HEK293 (cell line): ENCODE measurements around the gene HECA.
"Not testable (repeated sequence)": the region's sequence is repeated elsewhere in the genome, so short reads cannot be mapped to it uniquely, and the experiment has no call there.

ENCODE experiments used
- CTCF ChIA-PET: fragments of 350-600 bp; formaldehyde crosslinking; extraction: SDS; loops from one replicate; lab custom pipeline; 2021; ENCODE audit warnings: antibody characterized with exemption; lab: Yijun Ruan, JAX
- POLR2A ChIA-PET: fragments of 300-600 bp; formaldehyde crosslinking; extraction: SDS; loops from one replicate; lab custom pipeline; 2020; ENCODE audit warnings: antibody characterized with exemption, inconsistent platforms; lab: Yijun Ruan, JAX
- H3K27ac ChIP-seq: fragments of 200-500 bp; sonication (Bioruptor generic); 2 replicates; pipeline ENCODE4 v1.5.1; 2014; ENCODE audit warnings: low read depth, low read length, control low read depth, inconsistent platforms; ENCODE audit errors: extremely low read depth
- H3K36me3 ChIP-seq, 2 experiments: fragments of 200-500 bp in 1 of 2; sonication (Bioruptor generic) in 1 of 2; 1 replicate in 1 of 2; 2 replicates in 1 of 2; pipeline ENCODE4 v1.5.1; 2014 to 2017; ENCODE audit warnings: inconsistent platforms in 2 of 2, low read length in 2 of 2; ENCODE audit not compliant: control insufficient read depth in 2 of 2, insufficient read depth in 1 of 2
- H3K4me1 ChIP-seq: fragments of 200-500 bp; sonication (Bioruptor generic); 2 replicates; pipeline ENCODE4 v1.5.1; 2014; ENCODE audit warnings: mild to moderate bottlenecking, low read length, inconsistent platforms; ENCODE audit not compliant: control insufficient read depth, insufficient read depth
- H3K4me3 ChIP-seq: 2 replicates; pipeline ENCODE4 v1.5.1; 2011; ENCODE audit warnings: low read depth, mild to moderate bottlenecking, control low read depth, low read length, moderate library complexity
- H3K9me3 ChIP-seq: fragments of 200-500 bp; sonication (Bioruptor generic); 2 replicates; pipeline ENCODE4 v1.5.1; 2014; ENCODE audit warnings: low read depth, low read length, inconsistent platforms; ENCODE audit not compliant: control insufficient read depth, insufficient read depth
- GFI1B ChIP-seq: fragments of 450-650 bp; formaldehyde crosslinking; IDR thresholded peaks from 2 replicates; pipeline ENCODE4 v1.5.1; 2016; ENCODE audit warnings: missing biosample characterization, missing genetic modification characterization
- KLF1 ChIP-seq: fragments of 450-650 bp; formaldehyde crosslinking; IDR thresholded peaks from 2 replicates; pipeline ENCODE4 v1.5.1; 2016; ENCODE audit warnings: missing biosample characterization, missing genetic modification characterization
- KLF16 ChIP-seq: fragments of 450-650 bp; formaldehyde crosslinking; IDR thresholded peaks from 2 replicates; pipeline ENCODE4 v1.5.1; 2017; ENCODE audit warnings: missing biosample characterization, missing genetic modification characterization
- KLF9 ChIP-seq: fragments of 450-650 bp; formaldehyde crosslinking; IDR thresholded peaks from 2 replicates; pipeline ENCODE4 v1.5.1; 2016; ENCODE audit warnings: missing biosample characterization, missing genetic modification characterization, low read depth
- OVOL3 ChIP-seq: fragments of 450-650 bp; formaldehyde crosslinking; IDR thresholded peaks from 2 replicates; pipeline ENCODE4 v1.5.1; 2016; ENCODE audit warnings: missing biosample characterization, missing genetic modification characterization
- ZBTB20 ChIP-seq: fragments of 450-650 bp; formaldehyde crosslinking; IDR thresholded peaks from 2 replicates; pipeline ENCODE4 v1.5.1; 2016; ENCODE audit warnings: missing biosample characterization, missing genetic modification characterization
- ZNF121 ChIP-seq: fragments of 450-650 bp; formaldehyde crosslinking; IDR thresholded peaks from 2 replicates; pipeline ENCODE4 v1.5.1; 2016; ENCODE audit warnings: missing biosample characterization, missing genetic modification characterization
- ZNF133 ChIP-seq: fragments of 450-650 bp; formaldehyde crosslinking; IDR thresholded peaks from 2 replicates; pipeline ENCODE4 v1.5.1; 2016; ENCODE audit warnings: missing biosample characterization, missing genetic modification characterization
- ZNF175 ChIP-seq: fragments of 450-650 bp; formaldehyde crosslinking; IDR thresholded peaks from 2 replicates; pipeline ENCODE4 v1.5.1; 2016; ENCODE audit warnings: missing biosample characterization, missing genetic modification characterization
- ZNF23 ChIP-seq: fragments of 450-650 bp; formaldehyde crosslinking; IDR thresholded peaks from 2 replicates; pipeline ENCODE4 v1.5.1; 2016; ENCODE audit warnings: missing biosample characterization, missing genetic modification characterization, borderline replicate concordance
- ZNF24 ChIP-seq: fragments of 450-650 bp; formaldehyde crosslinking; IDR thresholded peaks from 2 replicates; pipeline ENCODE4 v1.5.1; 2016; ENCODE audit warnings: missing biosample characterization, missing genetic modification characterization
- ZNF354C ChIP-seq: fragments of 450-650 bp; formaldehyde crosslinking; IDR thresholded peaks from 2 replicates; pipeline ENCODE4 v1.5.1; 2016; ENCODE audit warnings: missing biosample characterization, missing genetic modification characterization, low read depth, borderline replicate concordance
- ZNF362 ChIP-seq: fragments of 450-650 bp; formaldehyde crosslinking; IDR thresholded peaks from 2 replicates; pipeline ENCODE4 v1.5.1; 2016; ENCODE audit warnings: missing biosample characterization, missing genetic modification characterization
- ZNF600 ChIP-seq: fragments of 450-650 bp; formaldehyde crosslinking; IDR thresholded peaks from 2 replicates; pipeline ENCODE4 v1.5.1; 2016; ENCODE audit warnings: missing biosample characterization, missing genetic modification characterization
- ZNF626 ChIP-seq: fragments of 450-650 bp; sonication (Bioruptor Pico); formaldehyde crosslinking; IDR thresholded peaks from 2 replicates; pipeline ENCODE4 v1.5.1; 2018; ENCODE audit warnings: missing biosample characterization, missing genetic modification characterization, inconsistent platforms
- ZNF645 ChIP-seq: fragments of 450-650 bp; formaldehyde crosslinking; IDR thresholded peaks from 2 replicates; pipeline ENCODE4; 2016; ENCODE audit warnings: missing biosample characterization, missing genetic modification characterization
- ZNF660 ChIP-seq: fragments of 450-650 bp; IDR thresholded peaks from 2 replicates; pipeline ENCODE4 v1.5.1; 2018; ENCODE audit warnings: missing biosample characterization, mild to moderate bottlenecking, missing genetic modification characterization
- ZNF785 ChIP-seq: fragments of 450-650 bp; formaldehyde crosslinking; IDR thresholded peaks from 2 replicates; pipeline ENCODE4 v1.5.1; 2016; ENCODE audit warnings: missing biosample characterization, missing genetic modification characterization
- ZNF843 ChIP-seq: fragments of 450-650 bp; formaldehyde crosslinking; IDR thresholded peaks from 2 replicates; pipeline ENCODE4 v1.5.1; 2016; ENCODE audit warnings: missing biosample characterization, missing genetic modification characterization
- ZXDB ChIP-seq: fragments of 450-650 bp; formaldehyde crosslinking; IDR thresholded peaks from 2 replicates; pipeline ENCODE4 v1.5.1; 2016; ENCODE audit warnings: missing biosample characterization, missing genetic modification characterization
- TF ChIP-seq, protein P1 (sequence below): fragments of 450-650 bp; formaldehyde crosslinking; IDR thresholded peaks from 2 replicates; pipeline ENCODE4 v1.5.1; 2016; ENCODE audit warnings: missing biosample characterization, missing genetic modification characterization
- TF ChIP-seq, protein P2 (sequence below): fragments of 450-650 bp; formaldehyde crosslinking; IDR thresholded peaks from 2 replicates; pipeline ENCODE4 v1.5.1; 2017; ENCODE audit warnings: missing biosample characterization, mild to moderate bottlenecking, missing genetic modification characterization, moderate library complexity
- TF ChIP-seq, protein P3 (sequence below): fragments of 450-650 bp; formaldehyde crosslinking; IDR thresholded peaks from 2 replicates; pipeline ENCODE4 v1.5.1; 2016; ENCODE audit warnings: missing biosample characterization, missing genetic modification characterization

The HECA gene

DNA sequence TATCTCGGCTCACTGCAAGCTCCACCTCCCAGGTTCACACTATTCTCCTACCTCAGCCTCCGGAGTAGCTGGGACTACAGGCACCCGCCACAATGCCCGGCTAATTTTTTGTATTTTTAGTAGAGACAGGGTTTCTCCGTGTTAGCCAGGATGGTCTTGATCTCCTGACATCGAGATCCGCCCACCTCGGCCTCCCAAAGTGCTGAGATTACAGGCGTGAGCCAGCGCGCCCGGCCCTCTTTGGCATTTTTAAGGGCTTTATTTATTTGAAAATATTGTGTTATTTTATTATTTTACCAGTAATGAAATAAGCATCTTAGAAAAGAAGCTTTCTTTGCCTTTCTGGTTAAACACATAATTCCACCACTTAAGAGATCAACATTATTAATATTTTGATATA is 6.0 kb downstream of the HECA start:
- H3K4me1 ChIP-seq = peaks cover 19% of the 10 kb centered on the region
- CTCF ChIA-PET = interaction anchor here (0.7 kb wide), 1 partner anchor 229 kb away, joined by 4 read pairs; no protein-coding TSS in a partner anchor
- POLR2A ChIA-PET, H3K27ac ChIP-seq, H3K9me3 ChIP-seq, H3K36me3 ChIP-seq, H3K4me3 ChIP-seq: not testable (repeated sequence)

GRCh38 chr6:139142262-139142661 is 7.4 kb downstream of the HECA start:
- CTCF ChIA-PET = interaction anchor here (0.5 kb wide), 1 partner anchor 51 kb away, joined by 3 read pairs; no protein-coding TSS in a partner anchor
- Histone ChIP-seq H3K9me3 (no peaks in the 10 kb centered on the region), H3K4me3 (no peak overlapping the region), H3K27ac (no peak overlapping the region), H3K4me1 (peaks cover 23% of the 10 kb centered on the region), H3K36me3 (peaks cover 0 to 8% of the 10 kb centered on the region in 2 experiments; a peak in 1 of 3 replicates)
- POLR2A ChIA-PET = interaction anchor here (0.7 kb wide), 1 partner anchor 77 kb away, joined by 5 read pairs; no protein-coding TSS in a partner anchor
- no peak for TF ChIP-seq ZNF660 (tag by site-specific recombination)
- TF ChIP-seq ZNF121 (tag by site-specific recombination) = no peak
- TF ChIP-seq ZNF23 (tag by site-specific recombination) = no peak
- TF ChIP-seq ZNF843 (tag by site-specific recombination) = no peak
- no peak for TF ChIP-seq ZNF362 (tag by site-specific recombination)
- no peak for TF ChIP-seq GFI1B
- no peak for TF ChIP-seq ZNF626
- TF ChIP-seq, protein P1, sequence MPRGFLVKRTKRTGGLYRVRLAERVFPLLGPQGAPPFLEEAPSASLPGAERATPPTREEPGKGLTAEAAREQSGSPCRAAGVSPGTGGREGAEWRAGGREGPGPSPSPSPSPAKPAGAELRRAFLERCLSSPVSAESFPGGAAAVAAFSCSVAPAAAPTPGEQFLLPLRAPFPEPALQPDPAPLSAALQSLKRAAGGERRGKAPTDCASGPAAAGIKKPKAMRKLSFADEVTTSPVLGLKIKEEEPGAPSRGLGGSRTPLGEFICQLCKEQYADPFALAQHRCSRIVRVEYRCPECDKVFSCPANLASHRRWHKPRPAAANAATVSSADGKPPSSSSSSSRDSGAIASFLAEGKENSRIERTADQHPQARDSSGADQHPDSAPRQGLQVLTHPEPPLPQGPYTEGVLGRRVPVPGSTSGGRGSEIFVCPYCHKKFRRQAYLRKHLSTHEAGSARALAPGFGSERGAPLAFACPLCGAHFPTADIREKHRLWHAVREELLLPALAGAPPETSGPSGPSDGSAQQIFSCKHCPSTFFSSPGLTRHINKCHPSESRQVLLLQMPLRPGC (tag by site-specific recombination) = no peak

- H3K36me3 ChIP-seq = peaks cover 0 to 8% of the 10 kb centered on the region in 2 experiments; a peak in 1 of 3 replicates
- peaks cover 21% of the 10 kb centered on the region for H3K4me1 ChIP-seq
- no peaks in the 10 kb centered on the region for H3K9me3 ChIP-seq
- ChIA-PET POLR2A (interaction anchor here (0.6 kb wide), 1 partner anchor 370 kb away, joined by 12 read pairs; no protein-coding TSS in a partner anchor), CTCF (interaction anchor here (0.5 kb wide), 1 partner anchor 50 kb away, joined by 3 read pairs; no protein-coding TSS in a partner anchor)
- H3K4me3 ChIP-seq = no peak overlapping the region
- H3K27ac ChIP-seq = no peak overlapping the region
- TF ChIP-seq, protein P2, sequence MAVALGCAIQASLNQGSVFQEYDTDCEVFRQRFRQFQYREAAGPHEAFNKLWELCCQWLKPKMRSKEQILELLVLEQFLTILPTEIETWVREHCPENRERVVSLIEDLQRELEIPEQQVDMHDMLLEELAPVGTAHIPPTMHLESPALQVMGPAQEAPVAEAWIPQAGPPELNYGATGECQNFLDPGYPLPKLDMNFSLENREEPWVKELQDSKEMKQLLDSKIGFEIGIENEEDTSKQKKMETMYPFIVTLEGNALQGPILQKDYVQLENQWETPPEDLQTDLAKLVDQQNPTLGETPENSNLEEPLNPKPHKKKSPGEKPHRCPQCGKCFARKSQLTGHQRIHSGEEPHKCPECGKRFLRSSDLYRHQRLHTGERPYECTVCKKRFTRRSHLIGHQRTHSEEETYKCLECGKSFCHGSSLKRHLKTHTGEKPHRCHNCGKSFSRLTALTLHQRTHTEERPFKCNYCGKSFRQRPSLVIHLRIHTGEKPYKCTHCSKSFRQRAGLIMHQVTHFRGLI (tag by site-specific recombination) = no peak
- no peak for TF ChIP-seq ZBTB20
- TF ChIP-seq ZNF785 (tag by site-specific recombination) = no peak
- TF ChIP-seq ZNF24 (tag by site-specific recombination) = no peak
- no peak for TF ChIP-seq ZNF645
- TF ChIP-seq OVOL3 = no peak
- no peak for TF ChIP-seq KLF1 (tag by site-specific recombination)
- TF ChIP-seq ZNF133 = no peak
- no peak for TF ChIP-seq KLF16 (tag by site-specific recombination)
- no peak for TF ChIP-seq ZNF600 (tag by site-specific recombination)
- no peak for TF ChIP-seq ZNF354C (tag by site-specific recombination)
- TF ChIP-seq ZNF626 = no peak
- TF ChIP-seq, protein P3, sequence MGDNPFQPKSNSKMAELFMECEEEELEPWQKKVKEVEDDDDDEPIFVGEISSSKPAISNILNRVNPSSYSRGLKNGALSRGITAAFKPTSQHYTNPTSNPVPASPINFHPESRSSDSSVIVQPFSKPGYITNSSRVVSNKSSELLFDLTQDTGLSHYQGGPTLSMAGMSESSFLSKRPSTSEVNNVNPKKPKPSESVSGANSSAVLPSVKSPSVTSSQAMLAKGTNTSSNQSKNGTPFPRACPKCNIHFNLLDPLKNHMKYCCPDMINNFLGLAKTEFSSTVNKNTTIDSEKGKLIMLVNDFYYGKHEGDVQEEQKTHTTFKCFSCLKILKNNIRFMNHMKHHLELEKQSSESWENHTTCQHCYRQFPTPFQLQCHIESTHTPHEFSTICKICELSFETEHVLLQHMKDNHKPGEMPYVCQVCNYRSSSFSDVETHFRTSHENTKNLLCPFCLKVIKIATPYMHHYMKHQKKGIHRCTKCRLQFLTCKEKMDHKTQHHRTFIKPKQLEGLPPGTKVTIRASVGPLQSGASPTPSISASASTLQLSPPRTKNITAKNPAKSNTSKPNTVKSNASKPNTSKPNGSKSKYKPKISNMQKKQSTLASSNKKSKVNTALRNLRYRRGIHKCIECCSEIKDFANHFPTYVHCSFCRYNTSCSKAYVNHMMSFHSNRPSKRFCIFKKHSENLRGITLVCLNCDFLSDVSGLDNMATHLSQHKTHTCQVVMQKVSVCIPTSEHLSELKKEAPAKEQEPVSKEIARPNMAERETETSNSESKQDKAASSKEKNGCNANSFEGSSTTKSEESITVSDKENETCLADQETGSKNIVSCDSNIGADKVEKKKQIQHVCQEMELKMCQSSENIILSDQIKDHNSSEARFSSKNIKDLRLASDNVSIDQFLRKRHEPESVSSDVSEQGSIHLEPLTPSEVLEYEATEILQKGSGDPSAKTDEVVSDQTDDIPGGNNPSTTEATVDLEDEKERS (tag by site-specific recombination) = no peak
- no peak for TF ChIP-seq KLF9 (tag by site-specific recombination)
- no peak for TF ChIP-seq ZNF175 (tag by site-specific recombination)
- no peak for TF ChIP-seq ZXDB (tag by site-specific recombination)
Measured at GRCh38 chr6:139143111-139143510, 8.2 kb downstream of the HECA start.
